Tongue (tissue), 2 donors: ENCODE results near the gene GAMT. TPM values are rescaled to one million over a fixed set of nuclear protein-coding genes. Genes with fewer than 3 reads are reported as not detected.
A peak's percentile ranks its signal among the peaks of the same experiment; 100 is the strongest.
"Not testable (repeated sequence)": the region's sequence is repeated elsewhere in the genome, so short reads cannot be mapped to it uniquely, and the experiment has no call there.

ENCODE experiments used
- DNase-seq: peaks from one replicate; pipeline ENCODE4 v3.0.0-alpha.2; 2015
- total RNA-seq: library from RNA; depleted of rRNA; stranded (reverse); fragments of >200 nt; gene quantifications from one replicate; pipeline ENCODE4 v1.2.3, GENCODE V29; 2014

GAMT gene
- total RNA-seq, 1 donor from 2014 or later: 102 TPM

- DNase-seq: no peak
Measured at GRCh38 chr19:1433119-1434039, 32.0 kb upstream of the GAMT start.

GRCh38 chr19:1432507-1432887 is 31.2 kb upstream of the GAMT start:
- no peak for DNase-seq

- DNase-seq: no peak
Measured at GRCh38 chr19:1431759-1432506, 30.6 kb upstream of the GAMT start.

DNA sequence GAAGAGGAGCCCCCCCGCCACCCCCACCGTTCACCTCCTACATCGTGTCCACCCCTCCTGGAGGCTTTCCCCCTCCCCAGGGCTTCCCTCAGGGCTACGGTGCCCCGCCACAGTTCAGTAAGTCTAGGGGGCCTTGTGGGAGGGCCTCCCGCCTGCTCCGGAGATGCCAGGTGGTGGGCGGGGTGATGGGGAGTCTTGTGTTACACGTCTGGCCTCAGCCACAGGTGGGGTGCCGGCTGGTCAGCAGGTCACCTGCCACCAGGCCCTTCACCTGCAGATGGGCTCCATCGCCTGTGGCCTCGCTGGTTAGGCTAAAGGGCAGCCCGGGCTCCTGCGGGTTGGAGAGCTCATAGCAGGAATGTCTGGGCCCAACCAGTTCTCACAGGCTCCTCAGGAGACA is 28.9 kb upstream of the GAMT start:
- no peak for DNase-seq

GRCh38 chr19:1429750-1430149 is 28.4 kb upstream of the GAMT start:
- DNase-seq: no peak

- DNase-seq: no peak
Measured at GRCh38 chr19:1428738-1429391, 27.5 kb upstream of the GAMT start.

DNA sequence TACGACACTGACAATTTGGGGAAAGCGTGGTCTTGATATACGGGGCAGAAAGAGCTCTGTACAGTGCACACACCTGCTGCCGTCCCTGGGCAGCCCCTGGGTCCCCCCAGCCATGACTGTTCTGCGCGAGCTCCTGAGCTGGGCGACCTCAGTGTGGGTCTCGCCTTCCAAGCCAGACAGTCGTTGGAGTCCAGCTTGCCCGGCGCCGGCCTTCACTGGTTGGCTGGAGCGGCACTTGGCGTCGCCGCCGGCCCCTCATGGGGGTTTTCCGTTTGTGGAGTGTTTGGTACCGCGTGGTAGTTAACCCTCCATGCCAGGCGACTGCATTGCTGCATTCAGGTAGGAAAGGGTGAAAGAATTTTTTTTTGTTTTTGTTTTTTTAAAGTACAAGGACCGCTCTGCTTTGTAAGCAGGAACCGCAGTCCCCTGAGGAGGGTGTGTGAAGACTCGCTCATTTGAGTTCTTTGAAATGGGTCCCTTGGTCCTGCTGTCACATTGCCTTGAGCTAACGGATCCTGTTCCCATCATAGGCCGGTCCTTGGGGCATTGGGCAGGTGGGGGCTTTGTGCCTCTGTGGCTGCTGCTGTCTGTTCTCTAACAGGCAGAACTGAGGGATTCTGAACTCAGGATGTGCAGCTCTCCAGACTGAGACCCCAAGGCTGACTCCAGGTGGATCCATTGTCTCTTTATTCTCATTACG is 26.0 kb upstream of the GAMT start:
- DNase-seq: no peak

- DNase-seq: no peak
Measured at GRCh38 chr19:1426736-1427135, 25.4 kb upstream of the GAMT start.

DNA sequence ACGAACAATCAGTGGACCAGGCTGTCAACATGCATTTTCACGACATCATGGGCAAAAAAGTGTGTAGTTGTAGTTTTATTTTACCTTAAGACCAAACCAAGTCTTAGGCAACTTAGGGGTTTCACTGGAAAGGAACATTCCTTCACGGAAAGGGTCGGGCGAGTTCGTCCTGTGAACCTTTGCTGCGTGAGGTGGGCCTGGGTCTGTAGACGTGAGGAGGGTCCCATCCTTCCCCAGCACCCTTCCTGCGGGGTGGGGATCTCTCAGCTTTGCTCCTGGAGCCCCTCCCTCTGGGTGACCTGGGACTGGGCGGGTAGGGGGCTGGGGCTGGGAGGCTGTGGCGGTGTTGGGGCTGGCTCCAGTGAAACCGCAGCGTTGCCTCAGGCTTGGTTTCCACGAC is 24.6 kb upstream of the GAMT start:
- no peak for DNase-seq

DNA sequence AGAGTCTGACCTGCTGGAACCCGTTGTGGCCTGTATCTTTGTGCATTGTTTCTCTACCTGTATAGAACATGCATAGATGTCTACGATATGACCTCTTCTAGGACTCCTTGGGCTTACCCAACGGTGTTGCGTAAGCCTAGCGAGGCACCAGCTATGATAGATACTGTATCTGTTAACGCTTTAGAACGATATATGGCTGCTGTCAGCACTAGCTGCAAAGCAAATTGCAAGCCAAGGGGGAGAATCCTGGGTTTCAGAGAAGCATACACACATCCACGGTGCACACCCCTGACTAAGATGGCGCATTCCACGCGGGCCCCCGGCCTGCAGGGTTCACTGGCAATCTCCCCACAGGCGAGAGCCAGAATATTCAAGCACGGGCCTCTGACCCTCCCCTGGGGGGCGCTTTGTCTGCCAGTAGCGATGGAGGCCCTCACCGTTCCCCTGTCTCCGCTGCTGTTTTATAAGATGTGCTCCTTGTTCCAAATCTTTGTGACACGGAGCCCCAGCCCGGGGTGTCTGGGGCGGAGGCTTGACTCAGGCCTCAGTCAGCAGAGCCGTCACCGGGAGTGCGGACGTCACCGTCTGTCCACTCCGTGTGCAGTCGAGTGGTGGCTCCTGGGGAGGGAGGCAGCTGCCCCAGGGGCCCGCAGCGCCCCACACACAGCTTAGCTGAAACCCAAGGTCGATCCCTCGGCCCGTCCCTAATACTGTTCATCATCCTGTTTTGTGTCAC is 23.9 kb upstream of the GAMT start:
- peak; percentile 38 for DNase-seq

- DNase-seq: no peak
Measured at GRCh38 chr19:1424192-1424955, 23.0 kb upstream of the GAMT start.

GRCh38 chr19:1423436-1424191 is 22.3 kb upstream of the GAMT start:
- DNase-seq: no peak

DNA sequence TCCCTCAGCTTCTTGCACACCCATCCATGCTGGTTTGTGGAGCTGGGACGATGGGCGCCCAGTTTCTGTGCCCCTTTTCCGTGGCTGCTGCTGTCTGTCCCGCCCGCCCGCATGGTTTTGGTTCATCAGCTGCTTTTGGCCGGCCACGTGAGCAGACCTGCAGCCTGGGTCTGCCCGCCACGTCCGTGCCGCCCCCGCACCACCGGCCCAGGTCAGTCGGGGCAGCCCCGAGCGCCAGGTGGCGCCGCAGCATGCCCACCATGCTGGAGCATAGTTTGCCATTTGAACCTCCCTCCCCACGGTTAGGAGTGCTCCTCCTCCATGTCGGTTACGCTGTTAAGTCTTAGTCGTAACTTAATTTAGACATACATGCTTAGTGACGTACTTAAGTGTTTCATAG is 21.6 kb upstream of the GAMT start:
- no peak for DNase-seq

- DNase-seq: no peak
Measured at GRCh38 chr19:1422360-1422759, 21.0 kb upstream of the GAMT start.

GRCh38 chr19:1421958-1422305 is 20.6 kb upstream of the GAMT start:
- no peak for DNase-seq

DNA sequence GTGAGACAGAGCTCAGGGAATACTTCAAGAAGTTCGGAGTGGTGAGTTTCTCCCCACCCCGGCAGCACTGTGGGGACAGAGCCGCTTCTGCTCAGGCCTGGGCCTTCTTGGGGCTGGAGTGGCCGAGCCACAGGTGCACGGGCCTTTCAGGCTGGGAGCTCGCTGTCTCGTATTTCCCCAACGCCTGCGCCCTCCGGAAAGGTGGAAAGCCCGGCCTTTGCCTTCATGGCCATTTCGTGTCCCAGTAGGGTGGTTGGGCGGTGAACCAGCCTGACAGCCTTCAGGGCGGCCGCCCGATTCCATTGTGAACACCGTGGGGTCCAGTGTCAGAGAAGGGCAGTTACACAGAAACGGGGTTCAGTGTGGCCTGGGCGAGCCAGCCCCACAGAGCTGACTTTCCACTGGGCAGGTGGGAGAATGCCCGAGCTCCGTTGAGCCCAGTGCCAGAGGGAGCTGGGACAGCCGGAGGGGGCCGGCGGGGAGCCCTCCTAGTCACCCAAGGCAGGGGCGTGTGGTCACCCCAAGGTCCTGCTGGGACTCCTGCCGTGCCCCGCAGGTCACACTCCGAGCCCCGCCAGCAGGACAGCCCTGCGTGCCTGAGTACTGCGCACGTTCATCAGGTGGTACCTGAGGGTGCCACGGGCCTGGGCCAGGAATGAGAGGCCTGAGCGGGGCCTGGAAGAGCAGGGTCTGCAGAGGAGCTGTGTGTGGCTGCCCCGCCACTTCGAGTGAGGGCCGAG is 20.0 kb upstream of the GAMT start:
- no peak for DNase-seq

GRCh38 chr19:1420590-1420989 is 19.2 kb upstream of the GAMT start:
- DNase-seq: no peak

- DNase-seq: not testable (repeated sequence)
Measured at GRCh38 chr19:1420085-1420484, 18.7 kb upstream of the GAMT start.

GRCh38 chr19:1418951-1419738 is 17.8 kb upstream of the GAMT start:
- DNase-seq: no peak
